BLaER1 treated with 17β-estradiol and CSF1 and Interleukin-3, amounts not matched to agents 10 nM and 100 nM (cell line): ENCODE measurements around the gene HSBP1.

Source experiments
- H3K27ac ChIP-seq, 11 experiments: shearing (Covaris generic); formaldehyde crosslinking; 2 replicates each; pipeline ENCODE4 v1.8.1; 2022
- H3K27me3 ChIP-seq, 11 experiments: shearing (Covaris generic); formaldehyde crosslinking; 2 replicates each; pipeline ENCODE4 v1.8.1; 2022
- H3K36me3 ChIP-seq, 11 experiments: shearing (Covaris generic); formaldehyde crosslinking; 2 replicates each; pipeline ENCODE4 v1.8.1; 2022
- H3K4me1 ChIP-seq, 10 experiments: shearing (Covaris generic); formaldehyde crosslinking; 2 replicates each; pipeline ENCODE4 v1.8.1; 2022
- H3K4me2 ChIP-seq, 11 experiments: shearing (Covaris generic); formaldehyde crosslinking; 2 replicates each; pipeline ENCODE4 v1.8.1; 2022
- H3K4me3 ChIP-seq, 10 experiments: shearing (Covaris generic); formaldehyde crosslinking; 2 replicates each; pipeline ENCODE4 v1.8.1; 2022
- H3K9ac ChIP-seq, 11 experiments: shearing (Covaris generic); formaldehyde crosslinking; 2 replicates each; pipeline ENCODE4 v1.8.1; 2022
- H3K9me3 ChIP-seq, 11 experiments: shearing (Covaris generic); formaldehyde crosslinking; replicated peaks in 1 of 11; 2 replicates each; pipeline ENCODE4 v1.8.1; 2022
- H4K20me1 ChIP-seq, 11 experiments: shearing (Covaris generic); formaldehyde crosslinking; 2 replicates each; pipeline ENCODE4 v1.8.1; 2022
- Cebpa-rat ChIP-seq, 11 experiments: shearing (Covaris generic); IDR thresholded peaks; 2 replicates each; pipeline ENCODE4 v1.8.1; 2022

HSBP1 gene

GRCh38 chr16:83839561-83839960 lies 31.8 kb downstream of the HSBP1 start:
- no peak overlapping the region for H3K4me3 ChIP-seq
- peaks cover 41 to 53% (median 51%) of the 10 kb centered on the region in 10 experiments for H3K4me1 ChIP-seq
- no peak for TF ChIP-seq Cebpa-rat (IDR thresholded peaks at IDR 0.05)
- H3K9me3 ChIP-seq, result peaks cover 0 to 16% (median 0%) of the 10 kb centered on the region in 11 experiments; a peak in 2 of 22 replicates
- no peaks in the 10 kb centered on the region for H4K20me1 ChIP-seq
- H3K27me3 ChIP-seq, result no peaks in the 10 kb centered on the region
- no peak overlapping the region for H3K4me2 ChIP-seq
- H3K27ac ChIP-seq, result no peak overlapping the region
- no peak overlapping the region for H3K9ac ChIP-seq
- no peaks in the 10 kb centered on the region for H3K36me3 ChIP-seq

DNA sequence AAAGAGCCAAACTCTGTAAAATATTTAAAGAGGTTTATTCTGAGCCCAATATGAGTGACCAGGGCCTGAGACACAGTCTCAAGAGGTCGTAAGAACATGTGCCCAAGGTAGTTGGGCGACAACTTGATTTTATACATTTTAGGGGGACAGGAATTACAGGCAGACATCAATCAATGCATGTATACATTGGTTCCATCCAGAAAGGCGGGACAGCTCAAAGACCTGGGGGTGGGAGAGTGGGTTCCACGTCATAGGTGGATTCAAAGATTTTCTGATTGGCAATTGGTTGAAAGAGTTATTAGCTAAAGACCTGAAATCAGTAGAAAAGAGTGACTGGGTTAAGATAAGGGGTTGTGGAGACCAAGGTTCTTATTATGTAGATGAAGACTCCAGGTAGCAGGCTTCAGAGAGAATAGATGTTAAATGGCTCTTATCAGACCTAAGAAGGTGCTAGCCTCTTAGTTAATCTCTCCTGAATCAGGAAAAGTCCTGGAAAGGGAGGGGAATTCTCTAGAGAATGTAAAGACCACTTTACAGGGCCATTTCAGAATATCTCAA lies 32.4 kb downstream of the HSBP1 start:
- Histone ChIP-seq H3K36me3 (no peaks in the 10 kb centered on the region), H3K4me1 (peaks cover 37 to 53% (median 50%) of the 10 kb centered on the region in 10 experiments), H3K27me3 (no peaks in the 10 kb centered on the region), H3K4me3 (no peak overlapping the region), H3K9ac (no peak overlapping the region), H3K4me2 (no peak overlapping the region), H3K27ac (no peak overlapping the region), H3K9me3 (peaks cover 0 to 16% (median 0%) of the 10 kb centered on the region in 11 experiments; a peak in 2 of 22 replicates), H4K20me1 (no peaks in the 10 kb centered on the region)
- TF ChIP-seq Cebpa-rat (IDR thresholded peaks at IDR 0.05), result no peak

- Histone ChIP-seq H3K4me1 (peaks cover 20 to 43% (median 34%) of the 10 kb centered on the region in 10 experiments), H3K27ac (peak overlapping the region in 7 of 11 experiments; percentile 31 to 73 (median 58); a peak in 13 of 22 replicates), H3K4me3 (no peak overlapping the region), H4K20me1 (no peaks in the 10 kb centered on the region), H3K9ac (peak overlapping the region in 4 of 11 experiments; percentile 11 to 35 (median 19); a peak in 3 of 22 replicates), H3K27me3 (no peaks in the 10 kb centered on the region), H3K36me3 (no peaks in the 10 kb centered on the region), H3K9me3 (peaks cover 0 to 15% (median 0%) of the 10 kb centered on the region in 11 experiments; a peak in 2 of 22 replicates), H3K4me2 (peak overlapping the region in 8 of 11 experiments; percentile 60 to 93 (median 79); a peak in 16 of 22 replicates)
- TF ChIP-seq Cebpa-rat (IDR thresholded peaks at IDR 0.05), result no peak
Observed at GRCh38 chr16:83842291-83842690, 34.5 kb downstream of the HSBP1 start.

- Histone ChIP-seq H3K4me3 (peak overlapping the region in 3 of 10 experiments; percentile 10 to 26 (median 12); a peak in 1 of 20 replicates), H4K20me1 (no peaks in the 10 kb centered on the region), H3K9ac (peak overlapping the region in 5 of 11 experiments; percentile 35 to 50 (median 42); a peak in 6 of 22 replicates), H3K36me3 (no peaks in the 10 kb centered on the region), H3K9me3 (peaks cover 0 to 9% (median 0%) of the 10 kb centered on the region in 11 experiments; a peak in 2 of 22 replicates), H3K4me2 (peak overlapping the region; percentile 36 to 93 (median 71)), H3K27me3 (no peaks in the 10 kb centered on the region), H3K27ac (peak overlapping the region in 8 of 11 experiments; percentile 31 to 73 (median 58); a peak in 15 of 22 replicates), H3K4me1 (peaks cover 20 to 50% (median 37%) of the 10 kb centered on the region in 10 experiments)
- peak in 1 of 11 experiments; percentile 26; a peak in 1 of 22 replicates for TF ChIP-seq Cebpa-rat (IDR thresholded peaks at IDR 0.05)
Observed at GRCh38 chr16:83842756-83843507, 35.2 kb downstream of the HSBP1 start.

DNA sequence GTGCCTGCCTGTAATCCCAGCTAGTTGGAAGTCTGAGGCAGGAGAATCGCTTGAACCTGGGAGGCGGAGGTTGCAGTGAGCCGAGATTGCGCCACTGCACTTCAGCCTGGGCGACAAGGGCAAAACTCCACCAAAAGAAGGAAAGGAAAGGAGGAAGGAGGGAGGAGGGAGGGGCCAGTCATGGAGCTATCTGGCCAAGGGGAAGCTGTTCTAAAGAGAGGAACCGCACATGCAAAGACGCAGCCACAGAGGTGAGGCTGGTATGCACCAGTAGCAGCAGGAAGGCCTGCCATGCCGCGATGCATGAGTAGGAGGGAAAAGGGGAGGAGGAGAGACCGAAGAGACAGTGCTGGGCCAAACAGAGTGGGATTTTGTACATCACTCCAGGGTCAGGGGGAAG lies 35.9 kb downstream of the HSBP1 start:
- Histone ChIP-seq H3K27me3 (no peaks in the 10 kb centered on the region), H3K4me1 (peaks cover 20 to 53% (median 37%) of the 10 kb centered on the region in 10 experiments), H3K9me3 (peaks cover 0 to 9% (median 0%) of the 10 kb centered on the region in 11 experiments; a peak in 2 of 22 replicates), H3K4me3 (no peak overlapping the region), H3K4me2 (peak overlapping the region; percentile 36 to 93 (median 71)), H3K36me3 (no peaks in the 10 kb centered on the region), H4K20me1 (no peaks in the 10 kb centered on the region), H3K9ac (peak overlapping the region in 2 of 11 experiments; percentile 38 to 50; a peak in 3 of 22 replicates), H3K27ac (peak overlapping the region in 7 of 11 experiments; percentile 31 to 73 (median 57); a peak in 10 of 22 replicates)
- TF ChIP-seq Cebpa-rat (IDR thresholded peaks at IDR 0.05), result no peak

- Histone ChIP-seq H3K4me1 (peaks cover 20 to 58% (median 40%) of the 10 kb centered on the region in 10 experiments), H3K4me2 (peak overlapping the region in 2 of 11 experiments; percentile 21 to 77; a peak in 1 of 22 replicates), H3K4me3 (no peak overlapping the region), H4K20me1 (no peaks in the 10 kb centered on the region), H3K9ac (no peak overlapping the region), H3K36me3 (no peaks in the 10 kb centered on the region), H3K27me3 (no peaks in the 10 kb centered on the region), H3K27ac (no peak overlapping the region), H3K9me3 (peaks cover 0 to 6% (median 0%) of the 10 kb centered on the region in 11 experiments; a peak in 2 of 22 replicates)
- no peak for TF ChIP-seq Cebpa-rat (IDR thresholded peaks at IDR 0.05)
Observed at GRCh38 chr16:83845263-83845662, 37.5 kb downstream of the HSBP1 start.

DNA sequence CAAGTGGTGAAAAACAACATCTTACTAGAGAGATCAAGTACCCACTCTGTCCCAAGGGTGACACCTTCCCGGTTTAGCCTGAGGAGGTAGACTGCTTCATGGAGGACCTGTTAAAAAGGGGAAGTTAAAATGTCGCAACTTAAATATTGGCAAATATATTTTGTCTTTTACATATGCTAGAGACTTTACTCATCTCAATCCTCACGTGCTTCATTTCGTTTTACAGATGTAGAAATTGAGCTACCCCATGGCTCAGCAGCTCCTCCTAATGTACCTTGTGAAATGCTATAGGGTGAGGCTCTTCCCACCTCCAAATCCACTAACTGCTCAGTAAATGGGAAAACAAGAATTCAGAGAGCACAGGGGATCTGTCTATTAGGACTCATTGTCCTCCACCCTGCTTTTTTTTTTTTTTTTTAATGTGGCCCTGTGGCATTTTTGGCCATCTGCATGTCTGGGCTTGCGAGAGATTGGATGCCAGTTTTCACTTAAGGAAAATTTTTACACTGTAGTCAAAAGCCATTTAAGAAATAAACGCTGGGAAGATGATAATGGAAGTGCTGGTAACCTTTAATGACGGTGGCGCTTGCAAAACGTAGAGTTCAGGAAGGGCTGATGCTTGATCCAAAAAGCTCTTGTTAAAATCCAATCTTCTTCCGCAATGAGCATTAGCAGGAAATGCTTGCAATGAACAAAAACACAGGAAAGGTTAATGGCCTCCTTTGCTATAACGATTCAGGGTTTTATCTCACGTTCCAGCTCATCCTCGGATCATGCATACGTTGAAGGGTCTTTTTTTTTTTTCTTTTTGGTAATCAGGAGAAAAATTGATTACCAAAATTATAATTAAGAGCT lies 39.8 kb downstream of the HSBP1 start:
- H4K20me1 ChIP-seq, result no peaks in the 10 kb centered on the region
- H3K4me1 ChIP-seq, result peaks cover 22 to 48% (median 38%) of the 10 kb centered on the region in 10 experiments
- no peaks in the 10 kb centered on the region for H3K36me3 ChIP-seq
- H3K9ac ChIP-seq, result no peak overlapping the region
- H3K4me2 ChIP-seq, result peak overlapping the region in 5 of 11 experiments; percentile 11 to 48 (median 44); a peak in 8 of 22 replicates
- no peak overlapping the region for H3K27ac ChIP-seq
- H3K9me3 ChIP-seq, result peaks cover 0 to 8% (median 0%) of the 10 kb centered on the region in 11 experiments; a peak in 1 of 22 replicates
- no peaks in the 10 kb centered on the region for H3K27me3 ChIP-seq
- no peak overlapping the region for H3K4me3 ChIP-seq
- TF ChIP-seq Cebpa-rat (IDR thresholded peaks at IDR 0.05), result peak in 4 of 11 experiments; percentile 25 to 54 (median 32); a peak in 4 of 22 replicates

DNA sequence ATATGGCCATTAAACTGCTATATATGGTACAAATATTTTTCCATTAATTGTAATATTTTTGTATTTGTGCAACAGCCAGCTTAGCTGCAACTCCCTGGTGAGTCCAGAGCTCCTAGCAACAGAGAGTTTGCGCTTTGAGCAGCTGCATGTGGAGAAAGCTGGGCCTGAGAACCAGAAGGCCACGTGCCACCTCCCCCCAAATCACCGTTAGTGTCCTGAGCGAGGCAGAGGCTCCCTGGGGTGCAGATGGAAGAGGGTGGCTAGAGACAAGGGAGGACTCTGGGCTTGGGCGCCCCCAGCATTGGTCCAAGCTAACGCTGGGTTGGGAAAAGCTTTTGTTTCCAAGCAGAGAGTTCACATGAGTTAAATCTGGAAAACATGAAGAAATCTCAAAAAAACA lies 41.6 kb downstream of the HSBP1 start:
- Histone ChIP-seq H3K9ac (no peak overlapping the region), H4K20me1 (no peaks in the 10 kb centered on the region), H3K4me3 (no peak overlapping the region), H3K9me3 (peaks cover 0 to 8% (median 0%) of the 10 kb centered on the region in 11 experiments; a peak in 1 of 22 replicates), H3K27me3 (no peaks in the 10 kb centered on the region), H3K27ac (no peak overlapping the region), H3K4me2 (peak overlapping the region in 5 of 11 experiments; percentile 2 to 41 (median 23); a peak in 5 of 22 replicates), H3K4me1 (peaks cover 12 to 34% (median 25%) of the 10 kb centered on the region in 10 experiments), H3K36me3 (no peaks in the 10 kb centered on the region)
- no peak for TF ChIP-seq Cebpa-rat (IDR thresholded peaks at IDR 0.05)
